ENCODE results near the gene S100A11.
A peak's percentile ranks its signal among the peaks of the same experiment; 100 is the strongest.

The S100A11 gene

GRCh38 chr1:152067929-152068328, 31.1 kb upstream of the S100A11 start:
- H3K4me3 ChIP-seq (ENCODE audit: low read depth, low read length): no peak overlapping the region
- in situ Hi-C loops (cut with HindIII; ENCODE audit: low sequenced_read_pairs): no loop called here
- no peak for TF ChIP-seq CTCF (IDR thresholded peaks at IDR 0.05; ENCODE audit: low read depth, low read length, missing control alignments)
- no peak for DNase-seq (ENCODE audit: low read depth)

- no peak overlapping the region for H3K4me3 ChIP-seq (ENCODE audit: low read depth, low read length)
- no peak for DNase-seq (ENCODE audit: low read depth)
- in situ Hi-C loops (cut with HindIII; ENCODE audit: low sequenced_read_pairs): no loop called here
- no peak for TF ChIP-seq CTCF (IDR thresholded peaks at IDR 0.05; ENCODE audit: low read depth, low read length, missing control alignments)
These were observed 30.3 kb upstream of the S100A11 start for GRCh38 chr1:152067150-152067549.

- no peak overlapping the region for H3K4me3 ChIP-seq (ENCODE audit: low read depth, low read length)
- no peak for DNase-seq (ENCODE audit: low read depth)
- in situ Hi-C loops (cut with HindIII; ENCODE audit: low sequenced_read_pairs): no loop called here
- TF ChIP-seq CTCF (IDR thresholded peaks at IDR 0.05; ENCODE audit: low read depth, low read length, missing control alignments): no peak
These were observed 25.1 kb upstream of the S100A11 start for GRCh38 chr1:152061952-152062351.

- in situ Hi-C loops (cut with HindIII; ENCODE audit: low sequenced_read_pairs): no loop called here
- TF ChIP-seq CTCF (IDR thresholded peaks at IDR 0.05; ENCODE audit: low read depth, low read length, missing control alignments): no peak
- DNase-seq (ENCODE audit: low read depth): no peak
- no peak overlapping the region for H3K4me3 ChIP-seq (ENCODE audit: low read depth, low read length)
These were observed 16.6 kb upstream of the S100A11 start for GRCh38 chr1:152053375-152053774.

- in situ Hi-C loops (cut with HindIII; ENCODE audit: low sequenced_read_pairs): no loop called here
- peak; percentile 60 for DNase-seq (ENCODE audit: low read depth)
- peak; percentile 88 for TF ChIP-seq CTCF (IDR thresholded peaks at IDR 0.05; ENCODE audit: low read depth, low read length, missing control alignments)
- no peak overlapping the region for H3K4me3 ChIP-seq (ENCODE audit: low read depth, low read length)
These were observed 15.8 kb upstream of the S100A11 start for GRCh38 chr1:152052606-152053005.

- no peak for TF ChIP-seq CTCF (IDR thresholded peaks at IDR 0.05; ENCODE audit: low read depth, low read length, missing control alignments)
- DNase-seq (ENCODE audit: low read depth): no peak
- in situ Hi-C loops (cut with HindIII; ENCODE audit: low sequenced_read_pairs): no loop called here
- H3K4me3 ChIP-seq (ENCODE audit: low read depth, low read length): no peak overlapping the region
These were observed 14.3 kb upstream of the S100A11 start for GRCh38 chr1:152050886-152051675.

Measured in astrocyte of the cerebellum (primary cell).